Endometrial microvascular endothelial cells (primary cell): ENCODE results near the gene YPEL4. TPM values are rescaled to one million over a fixed set of nuclear protein-coding genes. Genes with fewer than 3 reads are reported as not detected.

Experiments
- in situ Hi-C: cut with HindIII; loops from 2 replicates; pipeline ENCODE4 v1.10.0; 2017; ENCODE audit warnings: low sequenced_read_pairs, low pct_unique_long_range_greater_than_20kb; ENCODE audit errors: inconsistent ontology term
- total RNA-seq: library from RNA; depleted of rRNA; stranded (reverse); fragments of >200 nt; gene quantifications from one replicate; pipeline ENCODE4 v1.2.3, GENCODE V29; 2015; ENCODE audit errors: inconsistent ontology term

YPEL4 gene
- total RNA-seq, 1 donor from 2014 or later = not detected

DNA sequence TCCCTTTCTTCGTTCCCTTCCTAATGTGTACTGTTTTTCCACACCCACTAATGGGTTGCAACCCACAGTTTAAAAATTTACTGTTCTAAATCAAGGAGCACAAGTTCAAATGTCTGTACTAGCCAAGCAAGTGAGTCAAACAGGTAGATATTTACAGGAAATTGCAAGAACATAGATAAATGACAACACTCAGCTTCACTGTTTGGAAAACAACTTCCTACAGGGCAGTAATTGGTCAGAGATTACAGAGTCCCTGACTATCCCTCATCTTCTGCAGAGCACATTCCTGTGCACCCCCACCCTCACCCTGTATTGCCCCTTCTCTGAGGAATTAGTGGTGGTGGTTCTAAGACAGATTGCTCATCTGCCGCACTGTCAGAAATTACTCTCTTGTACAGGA lies 50.3 kb downstream of the YPEL4 start:
- in situ Hi-C loops = no loop called here

DNA sequence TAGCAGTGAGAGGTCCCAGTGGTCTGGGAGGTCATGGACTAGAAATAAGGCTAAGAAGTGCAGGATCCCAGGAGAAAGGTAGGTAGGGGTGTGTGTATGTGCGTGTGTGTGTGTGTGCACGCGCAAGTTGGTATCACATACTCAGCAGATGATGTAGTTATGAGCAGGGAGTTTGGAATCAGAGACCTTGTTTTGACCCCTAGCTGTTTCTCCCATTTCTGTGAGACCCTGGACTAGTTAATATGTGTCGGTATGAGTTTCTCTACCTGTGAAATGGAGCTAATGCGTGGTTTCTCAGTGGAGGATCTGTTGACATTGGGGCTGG lies 50.9 kb downstream of the YPEL4 start:
- in situ Hi-C loops = no loop called here

DNA sequence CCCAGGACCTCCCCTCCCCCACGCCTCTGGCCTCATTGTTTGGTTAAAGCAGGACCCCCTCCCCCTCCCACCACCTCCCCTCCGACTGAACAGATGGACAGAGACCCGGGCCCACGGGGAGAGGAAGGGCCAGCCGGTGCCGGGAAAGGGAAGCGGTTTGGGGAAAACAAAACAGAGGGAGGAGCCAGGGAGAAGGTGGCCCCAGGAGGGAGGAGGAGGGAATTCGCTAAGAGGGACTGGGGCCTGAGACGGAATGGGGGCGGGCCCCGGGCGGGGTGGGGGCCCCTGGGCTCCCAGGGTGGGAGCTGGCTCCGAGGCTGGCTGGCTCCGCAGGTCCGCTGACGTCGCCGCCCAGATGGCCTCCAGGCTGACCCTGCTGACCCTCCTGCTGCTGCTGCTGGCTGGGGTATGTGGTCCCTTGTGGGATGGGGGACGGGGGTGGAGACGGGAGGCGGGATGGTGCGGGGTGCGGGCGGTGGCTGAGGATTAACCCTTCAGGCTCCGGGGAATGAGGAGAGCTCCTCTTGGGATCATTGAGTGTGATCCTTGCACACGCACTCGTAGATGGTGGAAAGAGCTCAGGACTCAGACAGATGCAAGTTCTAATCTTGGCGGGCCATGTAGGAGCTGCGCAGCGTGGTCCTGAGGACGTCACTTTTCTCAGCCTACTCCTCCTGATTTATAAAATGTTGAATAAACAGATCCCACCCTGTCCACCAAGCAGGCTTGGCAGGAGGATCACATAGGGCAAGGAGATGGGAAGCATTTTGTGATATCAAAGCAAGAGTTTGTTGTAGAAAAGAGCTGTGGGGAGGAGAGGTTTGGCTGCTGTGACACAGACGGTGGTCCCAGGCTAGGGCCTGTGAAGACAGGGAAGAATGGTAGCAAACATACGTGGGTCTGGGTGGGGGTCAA lies 51.5 kb downstream of the YPEL4 start:
- in situ Hi-C loops = no loop called here

- in situ Hi-C loops = no loop called here
Observed at GRCh38 chr11:57597461-57597915, 52.2 kb downstream of the YPEL4 start, which contains the start of gene SERPING1. TSS of gene SERPING1 (plus strand) at chr11:57597685. CDS start at chr11:57598271, 586 bp downstream.

DNA sequence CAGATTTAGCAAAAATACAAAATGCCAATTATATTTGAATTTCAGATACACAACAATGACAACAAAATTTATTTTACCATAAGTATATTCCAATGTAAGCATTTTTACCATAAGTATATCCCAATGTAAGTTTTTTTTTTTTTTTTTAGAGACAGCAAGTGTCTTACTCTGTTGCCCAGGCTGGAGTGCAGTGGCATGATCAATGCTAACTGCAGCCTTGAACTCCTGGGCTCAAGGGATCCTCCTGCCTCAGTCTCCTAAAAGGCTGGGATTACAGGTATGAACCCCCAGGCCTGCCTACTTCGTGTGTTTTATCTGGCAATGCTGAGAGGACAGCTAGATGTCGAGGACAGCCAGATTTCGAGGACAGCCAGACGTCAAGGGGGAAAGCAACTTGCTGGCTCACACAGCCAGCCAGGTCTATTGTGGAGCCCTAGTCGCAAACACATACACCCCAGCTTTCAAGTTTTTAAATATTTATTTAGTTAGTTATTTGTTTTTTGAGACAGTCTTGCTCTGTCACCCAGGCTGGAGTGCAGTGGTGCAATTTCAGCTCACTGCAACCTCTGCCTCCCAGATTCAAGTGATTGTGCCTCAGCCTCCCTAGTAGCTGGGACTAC lies 53.3 kb downstream of the YPEL4 start:
- in situ Hi-C loops = no loop called here

Other genes with a start within 250 kb of the YPEL4 start
- gene SLC43A3, start 222.8 kb downstream of the YPEL4 start, total RNA-seq = 122 TPM
- gene RTN4RL2, start 189.4 kb downstream of the YPEL4 start, total RNA-seq = not detected
- 5.5 TPM for gene SLC43A1, start 134.2 kb downstream of the YPEL4 start, total RNA-seq
- 75.8 TPM for gene TIMM10, start 119.2 kb downstream of the YPEL4 start, total RNA-seq
- gene SMTNL1, start 112.3 kb downstream of the YPEL4 start, total RNA-seq = not detected
- gene UBE2L6, start 82.2 kb downstream of the YPEL4 start, total RNA-seq = 58.0 TPM
- 14.9 TPM for gene SERPING1, start 52.2 kb downstream of the YPEL4 start, total RNA-seq
- 20.6 TPM for gene CLP1, start 7.8 kb upstream of the YPEL4 start, total RNA-seq
- 60.3 TPM for gene ZDHHC5, start 18.2 kb upstream of the YPEL4 start, total RNA-seq
- 17.7 TPM for gene MED19, start 62.3 kb upstream of the YPEL4 start, total RNA-seq
- 89.9 TPM for gene TMX2, start 62.7 kb upstream of the YPEL4 start, total RNA-seq
- 129 TPM for gene SELENOH, start 91.6 kb upstream of the YPEL4 start, total RNA-seq
- gene BTBD18, start 101.9 kb upstream of the YPEL4 start, total RNA-seq = not detected
- 158 TPM for gene CTNND1, start 111.9 kb upstream of the YPEL4 start, total RNA-seq